C4-2B (cell line): ENCODE data around the gene MCM6.

ENCODE experiments used
- H3K27ac ChIP-seq: fragments of 450-650 bp; 2 replicates; pipeline ENCODE4 v1.5.1; 2017
- CTCF ChIP-seq: fragments of 450-650 bp; conservative IDR thresholded peaks from 2 replicates; pipeline ENCODE4 v1.5.1; 2017; ENCODE audit warnings: mild to moderate bottlenecking
- ZFX ChIP-seq: fragments of 450-650 bp; IDR thresholded peaks from 2 replicates; pipeline ENCODE4 v1.6.1; 2017

The MCM6 gene

GRCh38 chr2:135904341-135904989, 28.2 kb upstream of the MCM6 start:
- TF ChIP-seq ZFX (no peak), CTCF (no peak)
- no peak overlapping the region for H3K27ac ChIP-seq

GRCh38 chr2:135903650-135904049, 27.4 kb upstream of the MCM6 start:
- H3K27ac ChIP-seq, result no peak overlapping the region

GRCh38 chr2:135899567-135899966, 23.3 kb upstream of the MCM6 start:
- no peak overlapping the region for H3K27ac ChIP-seq
- TF ChIP-seq CTCF (no peak), ZFX (no peak)

More at GRCh38 chr2:135903650-135904049, 27.4 kb upstream of the MCM6 start:
- TF ChIP-seq CTCF, result no peak
- no peak for TF ChIP-seq ZFX

- H3K27ac ChIP-seq, result no peak overlapping the region
- no peak for TF ChIP-seq CTCF
- no peak for TF ChIP-seq ZFX
Measured at GRCh38 chr2:135898234-135898786, 22.1 kb upstream of the MCM6 start.

- no peak for TF ChIP-seq ZFX
- TF ChIP-seq CTCF, result no peak
- H3K27ac ChIP-seq, result no peak overlapping the region
Measured at GRCh38 chr2:135894930-135895329, 18.7 kb upstream of the MCM6 start.

- TF ChIP-seq ZFX (no peak), CTCF (no peak)
- no peak overlapping the region for H3K27ac ChIP-seq
Measured at GRCh38 chr2:135893374-135893794, 17.1 kb upstream of the MCM6 start.

- H3K27ac ChIP-seq, result no peak overlapping the region
- TF ChIP-seq CTCF (no peak), ZFX (no peak)
Measured at GRCh38 chr2:135890835-135891234, 14.6 kb upstream of the MCM6 start.
